Astrocyte (in vitro differentiated cells and primary cell): ENCODE results near the gene NDUFAF8. TPM values are rescaled to one million over a fixed set of nuclear protein-coding genes. Genes with fewer than 3 reads are reported as not detected.

ENCODE experiments used
- DNase-seq: peaks from one replicate; pipeline ENCODE4 v3.0.0-alpha.2; 2010; ENCODE audit warnings: low read depth
- FAIRE-seq: peaks from 2 replicates; lab custom pipeline; 2011; peaks lifted over from hg19 to GRCh38; lab: Jason Lieb, UNC
- H2AFZ ChIP-seq: 2 replicates; pipeline ENCODE4 v1.6.0; 2012; ENCODE audit warnings: low read depth, low read length, inconsistent platforms
- H3K27ac ChIP-seq: 2 replicates; pipeline ENCODE4 v1.5.1; 2011; ENCODE audit warnings: low read depth, low read length, inconsistent platforms
- H3K27me3 ChIP-seq: 2 replicates; pipeline ENCODE4 v1.6.0; 2011; ENCODE audit warnings: low read length, inconsistent platforms; ENCODE audit not compliant: insufficient read depth
- H3K36me3 ChIP-seq: 2 replicates; pipeline ENCODE4 v1.5.1; 2011; ENCODE audit warnings: low read length, inconsistent platforms; ENCODE audit not compliant: insufficient read depth
- H3K4me1 ChIP-seq: 2 replicates; pipeline ENCODE4 v1.5.1; 2011; ENCODE audit warnings: low read length, inconsistent platforms; ENCODE audit not compliant: insufficient read depth
- H3K4me2 ChIP-seq: 2 replicates; pipeline ENCODE4 v1.6.0; 2012; ENCODE audit warnings: low read length, inconsistent platforms
- H3K4me3 ChIP-seq: 2 replicates; pipeline ENCODE4 v1.5.1; 2011; ENCODE audit warnings: low read depth, mild to moderate bottlenecking, low read length, inconsistent platforms; ENCODE audit not compliant: insufficient read depth
- H3K79me2 ChIP-seq: 2 replicates; pipeline ENCODE4 v1.6.0; 2012; ENCODE audit warnings: mild to moderate bottlenecking, low read length, inconsistent platforms; ENCODE audit not compliant: insufficient read depth
- H3K9ac ChIP-seq: 2 replicates; pipeline ENCODE4 v1.6.0; 2012; ENCODE audit warnings: mild to moderate bottlenecking, low read length, inconsistent platforms
- H3K9me3 ChIP-seq: 2 replicates; pipeline ENCODE4 v1.5.1; 2012; ENCODE audit warnings: low read depth, mild to moderate bottlenecking, low read length, inconsistent platforms; ENCODE audit not compliant: insufficient read depth
- H4K20me1 ChIP-seq: 2 replicates; pipeline ENCODE4 v1.6.0; 2012; ENCODE audit warnings: low read length, inconsistent platforms; ENCODE audit not compliant: insufficient read depth
- H3K27ac Mint-ChIP-seq: one replicate; pipeline ENCODE4 v1.8.0; 2021; ENCODE audit warnings: mild to moderate bottlenecking, mixed read lengths; ENCODE audit not compliant: unreplicated experiment
- H3K27me3 Mint-ChIP-seq: one replicate; pipeline ENCODE4 v1.8.0; 2021; ENCODE audit warnings: low read depth, mixed read lengths; ENCODE audit not compliant: unreplicated experiment
- H3K36me3 Mint-ChIP-seq: one replicate; pipeline ENCODE4 v1.8.0; 2021; ENCODE audit warnings: low read depth, mixed read lengths; ENCODE audit not compliant: unreplicated experiment
- H3K4me1 Mint-ChIP-seq: one replicate; pipeline ENCODE4 v1.8.0; 2021; ENCODE audit warnings: low read depth, mixed read lengths; ENCODE audit not compliant: unreplicated experiment
- H3K4me3 Mint-ChIP-seq: one replicate; pipeline ENCODE4 v1.8.0; 2021; ENCODE audit warnings: mild to moderate bottlenecking, moderate library complexity, mixed read lengths; ENCODE audit not compliant: unreplicated experiment
- H3K9me3 Mint-ChIP-seq: one replicate; pipeline ENCODE4 v1.8.0; 2021; ENCODE audit warnings: mild to moderate bottlenecking, mixed read lengths; ENCODE audit not compliant: unreplicated experiment
- EZH2 ChIP-seq: IDR thresholded peaks from 2 replicates; pipeline ENCODE4 v1.6.1; 2012; ENCODE audit warnings: mild to moderate bottlenecking, low read length, inconsistent platforms; ENCODE audit not compliant: insufficient read depth
- total RNA-seq: library from RNA; stranded (reverse); gene quantifications from 2 replicates; pipeline ENCODE4 v1.2.1, GENCODE V29; 2021
- TF ChIP-seq, protein P1 (sequence below): IDR thresholded peaks from 2 replicates; pipeline ENCODE4 v1.5.1; 2011; ENCODE audit warnings: low read depth, mild to moderate bottlenecking, inconsistent platforms, low read length, moderate library complexity; ENCODE audit not compliant: insufficient read depth

NDUFAF8 gene
- total RNA-seq, 1 donor from 2014 or later, result 67.2 TPM

- H3K9ac ChIP-seq, result peak overlapping the region; percentile 81
- TF ChIP-seq, protein P1, sequence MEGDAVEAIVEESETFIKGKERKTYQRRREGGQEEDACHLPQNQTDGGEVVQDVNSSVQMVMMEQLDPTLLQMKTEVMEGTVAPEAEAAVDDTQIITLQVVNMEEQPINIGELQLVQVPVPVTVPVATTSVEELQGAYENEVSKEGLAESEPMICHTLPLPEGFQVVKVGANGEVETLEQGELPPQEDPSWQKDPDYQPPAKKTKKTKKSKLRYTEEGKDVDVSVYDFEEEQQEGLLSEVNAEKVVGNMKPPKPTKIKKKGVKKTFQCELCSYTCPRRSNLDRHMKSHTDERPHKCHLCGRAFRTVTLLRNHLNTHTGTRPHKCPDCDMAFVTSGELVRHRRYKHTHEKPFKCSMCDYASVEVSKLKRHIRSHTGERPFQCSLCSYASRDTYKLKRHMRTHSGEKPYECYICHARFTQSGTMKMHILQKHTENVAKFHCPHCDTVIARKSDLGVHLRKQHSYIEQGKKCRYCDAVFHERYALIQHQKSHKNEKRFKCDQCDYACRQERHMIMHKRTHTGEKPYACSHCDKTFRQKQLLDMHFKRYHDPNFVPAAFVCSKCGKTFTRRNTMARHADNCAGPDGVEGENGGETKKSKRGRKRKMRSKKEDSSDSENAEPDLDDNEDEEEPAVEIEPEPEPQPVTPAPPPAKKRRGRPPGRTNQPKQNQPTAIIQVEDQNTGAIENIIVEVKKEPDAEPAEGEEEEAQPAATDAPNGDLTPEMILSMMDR, result no peak
- no peak for TF ChIP-seq EZH2
- peak overlapping the region; percentile 94 for H3K4me2 ChIP-seq
Measured at GRCh38 chr17:81221371-81221841, 17.7 kb upstream of the NDUFAF8 start.

DNA sequence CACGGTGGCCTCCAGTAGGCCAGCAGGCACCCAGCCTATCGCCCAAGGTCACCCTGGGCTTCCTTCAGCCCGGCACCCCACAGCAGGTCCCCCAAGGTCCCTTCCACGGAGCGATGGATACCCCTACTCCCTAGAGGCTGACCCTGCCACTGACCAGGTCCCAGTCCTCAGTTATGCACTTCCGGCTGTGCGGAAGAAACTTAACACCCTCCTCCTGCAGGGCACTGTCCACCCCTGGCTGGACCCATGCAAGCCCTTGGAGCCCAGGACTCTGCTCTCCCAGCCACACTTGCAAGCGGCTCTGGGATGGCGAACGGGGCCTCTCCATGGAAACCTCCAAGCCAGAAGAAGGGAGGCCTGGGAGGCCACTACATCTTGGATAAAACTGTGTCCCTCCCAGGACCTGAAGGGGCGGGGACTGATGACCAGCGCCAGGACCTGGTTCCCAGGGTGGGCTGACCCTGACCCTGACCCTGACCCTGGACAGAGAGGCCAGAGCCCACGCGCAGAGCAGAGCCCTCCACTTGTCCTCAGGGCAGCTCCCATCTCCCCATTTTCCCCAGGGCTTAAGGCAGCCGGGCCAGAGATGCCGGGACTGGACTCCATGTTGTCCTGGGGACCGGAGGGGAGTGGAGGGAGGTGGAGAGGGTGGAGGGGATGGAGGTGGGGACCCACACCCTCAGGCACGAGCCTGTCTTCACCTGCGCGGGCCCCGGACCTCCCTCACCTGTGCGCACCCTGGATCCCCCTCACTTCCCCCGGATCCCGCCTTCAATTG lies 17.1 kb upstream of the NDUFAF8 start:
- Histone ChIP-seq H3K4me1 (peaks cover 17% of the 10 kb centered on the region), H3K79me2 (peaks cover 12% of the 10 kb centered on the region), H4K20me1 (peaks cover 10% of the 10 kb centered on the region), H3K9me3 (no peaks in the 10 kb centered on the region), H3K9ac (peak overlapping the region; percentile 81), H3K4me3 (peak overlapping the region; percentile 73), H2AFZ (peak overlapping the region; percentile 86), H3K36me3 (no peaks in the 10 kb centered on the region), H3K27me3 (no peaks in the 10 kb centered on the region), H3K27ac (no peak overlapping the region), H3K4me2 (peak overlapping the region; percentile 94)
- peaks cover 5% of the 10 kb centered on the region for H3K27me3 Mint-ChIP-seq
- no peak for FAIRE-seq
- H3K27ac Mint-ChIP-seq, result no peak overlapping the region
- no peak for TF ChIP-seq EZH2
- TF ChIP-seq, protein P1, result no peak
- no peaks in the 10 kb centered on the region for H3K4me1 Mint-ChIP-seq
- H3K36me3 Mint-ChIP-seq, result peaks cover 5% of the 10 kb centered on the region
- peaks cover 3% of the 10 kb centered on the region for H3K9me3 Mint-ChIP-seq
- DNase-seq, result no peak
- H3K4me3 Mint-ChIP-seq, result peak overlapping the region; percentile 77

More at GRCh38 chr17:81221371-81221841, 17.7 kb upstream of the NDUFAF8 start:
- Histone ChIP-seq H3K9me3 (no peaks in the 10 kb centered on the region), H3K4me3 (peak overlapping the region; percentile 73), H3K27me3 (no peaks in the 10 kb centered on the region), H4K20me1 (peaks cover 10% of the 10 kb centered on the region), H3K79me2 (peaks cover 12% of the 10 kb centered on the region), H3K36me3 (no peaks in the 10 kb centered on the region), H3K27ac (no peak overlapping the region), H2AFZ (peak overlapping the region; percentile 86), H3K4me1 (peaks cover 17% of the 10 kb centered on the region)
- Mint-ChIP-seq H3K27me3 (peaks cover 5% of the 10 kb centered on the region), H3K9me3 (peaks cover 3% of the 10 kb centered on the region), H3K4me1 (no peaks in the 10 kb centered on the region), H3K36me3 (peaks cover 8% of the 10 kb centered on the region), H3K4me3 (peak overlapping the region; percentile 77), H3K27ac (no peak overlapping the region)
- FAIRE-seq (no peak), DNase-seq (no peak)

DNA sequence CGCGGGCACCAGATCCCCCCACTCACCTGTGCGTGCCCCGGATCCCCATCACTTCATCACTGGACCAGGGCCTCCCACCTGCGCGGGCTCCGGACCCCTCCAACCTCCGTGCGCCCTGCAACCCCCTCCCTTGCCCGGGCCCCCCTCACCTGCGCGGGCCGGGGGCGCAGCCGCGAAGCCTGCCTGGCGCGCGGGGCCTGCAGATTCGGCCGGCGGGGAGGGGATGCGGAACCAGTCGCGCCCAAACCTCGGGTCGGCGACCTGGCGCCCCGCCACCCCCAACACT lies 16.6 kb upstream of the NDUFAF8 start:
- Histone ChIP-seq H3K79me2 (peaks cover 12% of the 10 kb centered on the region), H3K9me3 (no peaks in the 10 kb centered on the region), H3K27ac (no peak overlapping the region), H4K20me1 (peaks cover 10% of the 10 kb centered on the region), H3K36me3 (no peaks in the 10 kb centered on the region), H3K4me1 (peaks cover 17% of the 10 kb centered on the region), H3K9ac (peak overlapping the region; percentile 81), H3K4me2 (peak overlapping the region; percentile 94), H2AFZ (peak overlapping the region; percentile 86), H3K4me3 (peak overlapping the region; percentile 73), H3K27me3 (no peaks in the 10 kb centered on the region)
- no peak for FAIRE-seq
- H3K4me1 Mint-ChIP-seq, result no peaks in the 10 kb centered on the region
- TF ChIP-seq EZH2, result no peak
- TF ChIP-seq, protein P1, result no peak
- H3K27ac Mint-ChIP-seq, result no peak overlapping the region
- H3K9me3 Mint-ChIP-seq, result peaks cover 3% of the 10 kb centered on the region
- peaks cover 5% of the 10 kb centered on the region for H3K27me3 Mint-ChIP-seq
- no peaks in the 10 kb centered on the region for H3K36me3 Mint-ChIP-seq
- no peak for DNase-seq
- H3K4me3 Mint-ChIP-seq, result peak overlapping the region; percentile 79
